Kidney epithelial cell (primary cell): ENCODE results near the gene DRD2. TPM values are rescaled to one million over a fixed set of nuclear protein-coding genes. Genes with fewer than 3 reads are reported as not detected.

Source experiments
- DNase-seq: peaks from one replicate; pipeline ENCODE4 v3.0.0-alpha.2; 2010; ENCODE audit warnings: low read depth
- H3K27me3 ChIP-seq: 2 replicates; pipeline ENCODE4 v1.6.0; 2011; ENCODE audit warnings: low read length; ENCODE audit not compliant: control insufficient read depth, insufficient read depth
- H3K36me3 ChIP-seq: 2 replicates; pipeline ENCODE4 v1.5.1; 2011; ENCODE audit warnings: low read length; ENCODE audit not compliant: control insufficient read depth, insufficient read depth
- H3K4me3 ChIP-seq: 2 replicates; pipeline ENCODE4 v1.5.1; 2011; ENCODE audit warnings: low read depth, mild to moderate bottlenecking, control low read depth, low read length
- total RNA-seq: library from RNA; depleted of rRNA; stranded (reverse); fragments of >200 nt; gene quantifications from 2 replicates; pipeline ENCODE4 v1.2.3, GENCODE V29; 2015
- TF ChIP-seq, protein P1 (sequence below): IDR thresholded peaks from 2 replicates; pipeline ENCODE4 v1.5.1; 2011; ENCODE audit warnings: mild to moderate bottlenecking, moderate library complexity, low read length, control low read depth, inconsistent platforms; ENCODE audit not compliant: insufficient read depth, poor library complexity, severe bottlenecking

DRD2 gene
- total RNA-seq, 1 donor from 2014 or later, result 0.42 TPM

- Histone ChIP-seq H3K27me3 (peaks cover 9% of the 10 kb centered on the region), H3K4me3 (no peak overlapping the region), H3K36me3 (no peaks in the 10 kb centered on the region)
- peak; percentile 37 for DNase-seq
- TF ChIP-seq, protein P1, sequence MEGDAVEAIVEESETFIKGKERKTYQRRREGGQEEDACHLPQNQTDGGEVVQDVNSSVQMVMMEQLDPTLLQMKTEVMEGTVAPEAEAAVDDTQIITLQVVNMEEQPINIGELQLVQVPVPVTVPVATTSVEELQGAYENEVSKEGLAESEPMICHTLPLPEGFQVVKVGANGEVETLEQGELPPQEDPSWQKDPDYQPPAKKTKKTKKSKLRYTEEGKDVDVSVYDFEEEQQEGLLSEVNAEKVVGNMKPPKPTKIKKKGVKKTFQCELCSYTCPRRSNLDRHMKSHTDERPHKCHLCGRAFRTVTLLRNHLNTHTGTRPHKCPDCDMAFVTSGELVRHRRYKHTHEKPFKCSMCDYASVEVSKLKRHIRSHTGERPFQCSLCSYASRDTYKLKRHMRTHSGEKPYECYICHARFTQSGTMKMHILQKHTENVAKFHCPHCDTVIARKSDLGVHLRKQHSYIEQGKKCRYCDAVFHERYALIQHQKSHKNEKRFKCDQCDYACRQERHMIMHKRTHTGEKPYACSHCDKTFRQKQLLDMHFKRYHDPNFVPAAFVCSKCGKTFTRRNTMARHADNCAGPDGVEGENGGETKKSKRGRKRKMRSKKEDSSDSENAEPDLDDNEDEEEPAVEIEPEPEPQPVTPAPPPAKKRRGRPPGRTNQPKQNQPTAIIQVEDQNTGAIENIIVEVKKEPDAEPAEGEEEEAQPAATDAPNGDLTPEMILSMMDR, result no peak
Observed at GRCh38 chr11:113401718-113402117, 73.5 kb downstream of the DRD2 start.

DNA sequence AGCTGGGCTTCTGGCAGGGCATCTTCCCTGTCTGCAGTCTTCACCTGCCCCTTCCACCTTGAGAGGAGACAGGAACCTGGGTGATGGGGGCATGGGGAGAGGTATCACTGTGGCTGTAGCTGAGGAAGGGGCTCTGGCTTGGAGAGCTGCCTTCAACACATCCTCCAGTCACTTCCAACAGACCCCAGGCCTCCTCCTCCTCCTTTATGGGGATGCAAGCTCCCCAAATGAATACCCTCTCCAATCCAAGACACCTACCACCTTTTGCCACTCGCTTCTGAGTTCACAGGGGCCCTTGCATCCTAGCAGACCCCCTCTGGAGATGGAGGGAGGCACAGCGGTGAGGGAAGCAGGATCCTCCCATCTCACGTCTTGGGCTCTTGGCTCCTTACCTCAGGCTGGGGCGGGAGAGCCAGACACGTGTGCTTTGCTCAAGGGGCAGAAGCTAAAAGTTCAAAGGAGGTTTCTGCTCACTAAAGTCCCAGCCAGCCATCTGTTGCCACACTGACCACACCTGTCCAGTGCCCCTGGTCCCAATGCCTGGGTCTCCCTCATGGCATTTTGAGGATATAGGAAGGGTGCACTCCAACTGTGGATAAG is 74.5 kb downstream of the DRD2 start:
- DNase-seq, result no peak
- Histone ChIP-seq H3K36me3 (no peaks in the 10 kb centered on the region), H3K27me3 (peaks cover 9% of the 10 kb centered on the region), H3K4me3 (no peak overlapping the region)
- TF ChIP-seq, protein P1, result no peak

GRCh38 chr11:113398669-113399430 is 76.3 kb downstream of the DRD2 start:
- DNase-seq, result no peak
- TF ChIP-seq, protein P1, result no peak

GRCh38 chr11:113397821-113398220 is 77.4 kb downstream of the DRD2 start:
- peaks cover 2% of the 10 kb centered on the region for H3K27me3 ChIP-seq

More at GRCh38 chr11:113398669-113399430, 76.3 kb downstream of the DRD2 start:
- no peaks in the 10 kb centered on the region for H3K36me3 ChIP-seq
- peaks cover 2% of the 10 kb centered on the region for H3K27me3 ChIP-seq
- no peak overlapping the region for H3K4me3 ChIP-seq

GRCh38 chr11:113397212-113397611 is 78.0 kb downstream of the DRD2 start:
- Histone ChIP-seq H3K27me3 (peaks cover 2% of the 10 kb centered on the region), H3K36me3 (no peaks in the 10 kb centered on the region), H3K4me3 (no peak overlapping the region)
- no peak for DNase-seq
- TF ChIP-seq, protein P1, result no peak

More at GRCh38 chr11:113397821-113398220, 77.4 kb downstream of the DRD2 start:
- no peaks in the 10 kb centered on the region for H3K36me3 ChIP-seq
- TF ChIP-seq, protein P1, result no peak
- no peak overlapping the region for H3K4me3 ChIP-seq
- no peak for DNase-seq

GRCh38 chr11:113396690-113397089 is 78.5 kb downstream of the DRD2 start:
- Histone ChIP-seq H3K36me3 (no peaks in the 10 kb centered on the region), H3K27me3 (peaks cover 2% of the 10 kb centered on the region), H3K4me3 (no peak overlapping the region)
- no peak for DNase-seq
- TF ChIP-seq, protein P1, result no peak
